Prostate gland (tissue), 2 donors: ENCODE data around the gene SPANXC.

Experiments used
- POLR2A ChIP-seq: fragments of 450-650 bp; IDR thresholded peaks from one replicate; pipeline ENCODE4 v1.6.1; 2016; ENCODE audit warnings: antibody characterized with exemption, mild to moderate bottlenecking
- POLR2AphosphoS5 ChIP-seq: sonication (generic); formaldehyde crosslinking; IDR thresholded peaks from one replicate; pipeline ENCODE4 v1.6.1; 2017; ENCODE audit warnings: antibody characterized with exemption
- TF ChIP-seq, protein P1 (sequence below), 4 experiments: fragments of 200-600 bp in 2 of 4; fragments of 450-650 bp in 2 of 4; sonication (generic) in 2 of 4; IDR thresholded peaks; 1 replicate in 3 of 4; 2 replicates in 1 of 4; pipeline ENCODE4 v1.5.1; 2016 to 2019; ENCODE audit warnings: antibody characterized with exemption in 4 of 4, mild to moderate bottlenecking in 2 of 4, moderate library complexity in 2 of 4

DNA sequence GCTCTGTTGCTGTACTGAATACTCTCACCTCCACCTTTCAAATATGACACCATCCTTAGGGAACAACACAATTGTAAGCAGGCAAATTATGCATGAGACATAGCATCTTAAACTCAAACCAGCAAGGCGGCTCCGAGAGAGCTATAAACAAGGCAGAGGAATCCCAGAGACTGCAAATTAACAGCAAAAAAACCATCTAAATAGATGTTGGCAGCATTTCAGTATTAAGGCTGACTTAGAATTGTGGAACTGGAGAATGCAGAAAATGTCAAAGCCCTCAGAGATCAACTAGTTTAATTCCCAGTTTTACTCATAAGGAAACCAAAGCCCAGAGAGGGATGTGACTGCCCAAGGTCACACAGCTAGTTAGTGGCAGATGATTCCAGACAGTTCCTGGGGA, 37.2 kb upstream of the SPANXC start:
- no peak for TF ChIP-seq POLR2A
- TF ChIP-seq, protein P1, sequence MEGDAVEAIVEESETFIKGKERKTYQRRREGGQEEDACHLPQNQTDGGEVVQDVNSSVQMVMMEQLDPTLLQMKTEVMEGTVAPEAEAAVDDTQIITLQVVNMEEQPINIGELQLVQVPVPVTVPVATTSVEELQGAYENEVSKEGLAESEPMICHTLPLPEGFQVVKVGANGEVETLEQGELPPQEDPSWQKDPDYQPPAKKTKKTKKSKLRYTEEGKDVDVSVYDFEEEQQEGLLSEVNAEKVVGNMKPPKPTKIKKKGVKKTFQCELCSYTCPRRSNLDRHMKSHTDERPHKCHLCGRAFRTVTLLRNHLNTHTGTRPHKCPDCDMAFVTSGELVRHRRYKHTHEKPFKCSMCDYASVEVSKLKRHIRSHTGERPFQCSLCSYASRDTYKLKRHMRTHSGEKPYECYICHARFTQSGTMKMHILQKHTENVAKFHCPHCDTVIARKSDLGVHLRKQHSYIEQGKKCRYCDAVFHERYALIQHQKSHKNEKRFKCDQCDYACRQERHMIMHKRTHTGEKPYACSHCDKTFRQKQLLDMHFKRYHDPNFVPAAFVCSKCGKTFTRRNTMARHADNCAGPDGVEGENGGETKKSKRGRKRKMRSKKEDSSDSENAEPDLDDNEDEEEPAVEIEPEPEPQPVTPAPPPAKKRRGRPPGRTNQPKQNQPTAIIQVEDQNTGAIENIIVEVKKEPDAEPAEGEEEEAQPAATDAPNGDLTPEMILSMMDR (IDR thresholded peaks at IDR 0.05) = no peak
- no peak for TF ChIP-seq POLR2AphosphoS5
